ENCODE data around the gene PLTP. TPM values are rescaled to one million over a fixed set of nuclear protein-coding genes. Genes with fewer than 3 reads are reported as not detected.

Gene PLTP
- total and polyA plus RNA-seq, 2 of the 13 experiments (the other 11 are each of a cell fraction or from before 2014, with no cell fraction given) = 16.9 to 28.6 TPM

DNA sequence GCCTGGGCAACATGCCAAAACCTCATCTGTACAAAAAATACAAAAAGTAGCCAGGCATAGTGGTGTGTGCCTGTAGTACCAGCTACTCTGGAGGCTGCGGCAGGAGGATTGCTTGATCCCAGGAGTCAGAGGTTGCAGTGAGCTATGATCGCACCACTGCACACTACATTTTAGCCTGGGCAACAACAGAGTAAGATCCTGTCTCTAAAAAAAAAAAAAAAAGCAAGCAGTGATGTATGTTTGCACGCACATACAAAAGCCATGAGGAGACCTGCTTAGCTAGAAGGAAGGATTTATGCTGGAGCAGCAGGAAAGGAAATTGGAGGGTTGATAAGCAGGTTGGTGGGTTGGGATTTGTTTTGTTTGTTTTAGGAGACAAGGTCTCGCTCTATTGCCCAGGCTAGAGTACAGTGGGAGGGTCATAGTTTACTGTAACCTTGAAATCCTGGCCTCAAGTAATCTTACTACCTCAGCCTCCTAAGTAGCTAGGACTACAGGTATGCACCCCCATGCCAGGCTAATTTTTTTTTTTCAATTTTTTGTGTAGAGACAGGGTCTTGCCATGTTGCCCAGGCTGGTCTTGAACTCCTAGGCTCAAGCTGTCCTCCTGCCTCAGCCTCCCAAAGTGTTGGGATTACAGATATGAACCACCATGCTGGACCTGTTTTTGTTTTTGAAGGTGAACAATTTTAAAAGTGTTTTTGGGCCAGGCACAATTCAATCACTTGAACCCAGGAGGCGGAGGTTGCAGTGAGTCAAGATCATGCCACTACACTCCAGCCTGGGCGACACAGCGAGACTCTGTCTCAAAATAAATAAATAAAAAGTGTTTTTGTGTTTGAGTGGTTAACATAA is 50.5 kb downstream of the PLTP start (continued):
- no peak for TF ChIP-seq MAFF (IDR thresholded peaks at IDR 0.05; ENCODE audit: low read depth, low read length)
- no peak for TF ChIP-seq MAZ (IDR thresholded peaks at IDR 0.05; ENCODE audit: borderline replicate concordance, low read depth, low read length)
- 0 out of 2 replicates have a peak, but pooled peaks have one; percentile 39 for TF ChIP-seq MAZ (CRISPR knock-in tag; IDR thresholded peaks at IDR 0.05; ENCODE audit: low read depth)
- TF ChIP-seq STAT5B (CRISPR knock-in tag; IDR thresholded peaks at IDR 0.05) = no peak
- TF ChIP-seq, protein P1, sequence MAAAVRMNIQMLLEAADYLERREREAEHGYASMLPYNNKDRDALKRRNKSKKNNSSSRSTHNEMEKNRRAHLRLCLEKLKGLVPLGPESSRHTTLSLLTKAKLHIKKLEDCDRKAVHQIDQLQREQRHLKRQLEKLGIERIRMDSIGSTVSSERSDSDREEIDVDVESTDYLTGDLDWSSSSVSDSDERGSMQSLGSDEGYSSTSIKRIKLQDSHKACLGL (CRISPR knock-in tag; IDR thresholded peaks at IDR 0.05) = no peak
- TF ChIP-seq, protein P2, sequence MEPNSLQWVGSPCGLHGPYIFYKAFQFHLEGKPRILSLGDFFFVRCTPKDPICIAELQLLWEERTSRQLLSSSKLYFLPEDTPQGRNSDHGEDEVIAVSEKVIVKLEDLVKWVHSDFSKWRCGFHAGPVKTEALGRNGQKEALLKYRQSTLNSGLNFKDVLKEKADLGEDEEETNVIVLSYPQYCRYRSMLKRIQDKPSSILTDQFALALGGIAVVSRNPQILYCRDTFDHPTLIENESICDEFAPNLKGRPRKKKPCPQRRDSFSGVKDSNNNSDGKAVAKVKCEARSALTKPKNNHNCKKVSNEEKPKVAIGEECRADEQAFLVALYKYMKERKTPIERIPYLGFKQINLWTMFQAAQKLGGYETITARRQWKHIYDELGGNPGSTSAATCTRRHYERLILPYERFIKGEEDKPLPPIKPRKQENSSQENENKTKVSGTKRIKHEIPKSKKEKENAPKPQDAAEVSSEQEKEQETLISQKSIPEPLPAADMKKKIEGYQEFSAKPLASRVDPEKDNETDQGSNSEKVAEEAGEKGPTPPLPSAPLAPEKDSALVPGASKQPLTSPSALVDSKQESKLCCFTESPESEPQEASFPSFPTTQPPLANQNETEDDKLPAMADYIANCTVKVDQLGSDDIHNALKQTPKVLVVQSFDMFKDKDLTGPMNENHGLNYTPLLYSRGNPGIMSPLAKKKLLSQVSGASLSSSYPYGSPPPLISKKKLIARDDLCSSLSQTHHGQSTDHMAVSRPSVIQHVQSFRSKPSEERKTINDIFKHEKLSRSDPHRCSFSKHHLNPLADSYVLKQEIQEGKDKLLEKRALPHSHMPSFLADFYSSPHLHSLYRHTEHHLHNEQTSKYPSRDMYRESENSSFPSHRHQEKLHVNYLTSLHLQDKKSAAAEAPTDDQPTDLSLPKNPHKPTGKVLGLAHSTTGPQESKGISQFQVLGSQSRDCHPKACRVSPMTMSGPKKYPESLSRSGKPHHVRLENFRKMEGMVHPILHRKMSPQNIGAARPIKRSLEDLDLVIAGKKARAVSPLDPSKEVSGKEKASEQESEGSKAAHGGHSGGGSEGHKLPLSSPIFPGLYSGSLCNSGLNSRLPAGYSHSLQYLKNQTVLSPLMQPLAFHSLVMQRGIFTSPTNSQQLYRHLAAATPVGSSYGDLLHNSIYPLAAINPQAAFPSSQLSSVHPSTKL (CRISPR knock-in tag; IDR thresholded peaks at IDR 0.05) = peak; percentile 74
- peak; percentile 73; the same call in 1 of the 2 replicates for TF ChIP-seq ZMYM3 (CRISPR knock-in tag; IDR thresholded peaks at IDR 0.05)
- TF ChIP-seq MEIS2 (CRISPR knock-in tag; IDR thresholded peaks at IDR 0.05) = 0 out of 2 replicates have a peak, but pooled peaks have one; percentile 20
- TF ChIP-seq FOXJ3 (CRISPR knock-in tag; IDR thresholded peaks at IDR 0.05; ENCODE audit: borderline replicate concordance) = peak; percentile 15; the same call in 1 of the 2 replicates
- TF ChIP-seq, protein P3, sequence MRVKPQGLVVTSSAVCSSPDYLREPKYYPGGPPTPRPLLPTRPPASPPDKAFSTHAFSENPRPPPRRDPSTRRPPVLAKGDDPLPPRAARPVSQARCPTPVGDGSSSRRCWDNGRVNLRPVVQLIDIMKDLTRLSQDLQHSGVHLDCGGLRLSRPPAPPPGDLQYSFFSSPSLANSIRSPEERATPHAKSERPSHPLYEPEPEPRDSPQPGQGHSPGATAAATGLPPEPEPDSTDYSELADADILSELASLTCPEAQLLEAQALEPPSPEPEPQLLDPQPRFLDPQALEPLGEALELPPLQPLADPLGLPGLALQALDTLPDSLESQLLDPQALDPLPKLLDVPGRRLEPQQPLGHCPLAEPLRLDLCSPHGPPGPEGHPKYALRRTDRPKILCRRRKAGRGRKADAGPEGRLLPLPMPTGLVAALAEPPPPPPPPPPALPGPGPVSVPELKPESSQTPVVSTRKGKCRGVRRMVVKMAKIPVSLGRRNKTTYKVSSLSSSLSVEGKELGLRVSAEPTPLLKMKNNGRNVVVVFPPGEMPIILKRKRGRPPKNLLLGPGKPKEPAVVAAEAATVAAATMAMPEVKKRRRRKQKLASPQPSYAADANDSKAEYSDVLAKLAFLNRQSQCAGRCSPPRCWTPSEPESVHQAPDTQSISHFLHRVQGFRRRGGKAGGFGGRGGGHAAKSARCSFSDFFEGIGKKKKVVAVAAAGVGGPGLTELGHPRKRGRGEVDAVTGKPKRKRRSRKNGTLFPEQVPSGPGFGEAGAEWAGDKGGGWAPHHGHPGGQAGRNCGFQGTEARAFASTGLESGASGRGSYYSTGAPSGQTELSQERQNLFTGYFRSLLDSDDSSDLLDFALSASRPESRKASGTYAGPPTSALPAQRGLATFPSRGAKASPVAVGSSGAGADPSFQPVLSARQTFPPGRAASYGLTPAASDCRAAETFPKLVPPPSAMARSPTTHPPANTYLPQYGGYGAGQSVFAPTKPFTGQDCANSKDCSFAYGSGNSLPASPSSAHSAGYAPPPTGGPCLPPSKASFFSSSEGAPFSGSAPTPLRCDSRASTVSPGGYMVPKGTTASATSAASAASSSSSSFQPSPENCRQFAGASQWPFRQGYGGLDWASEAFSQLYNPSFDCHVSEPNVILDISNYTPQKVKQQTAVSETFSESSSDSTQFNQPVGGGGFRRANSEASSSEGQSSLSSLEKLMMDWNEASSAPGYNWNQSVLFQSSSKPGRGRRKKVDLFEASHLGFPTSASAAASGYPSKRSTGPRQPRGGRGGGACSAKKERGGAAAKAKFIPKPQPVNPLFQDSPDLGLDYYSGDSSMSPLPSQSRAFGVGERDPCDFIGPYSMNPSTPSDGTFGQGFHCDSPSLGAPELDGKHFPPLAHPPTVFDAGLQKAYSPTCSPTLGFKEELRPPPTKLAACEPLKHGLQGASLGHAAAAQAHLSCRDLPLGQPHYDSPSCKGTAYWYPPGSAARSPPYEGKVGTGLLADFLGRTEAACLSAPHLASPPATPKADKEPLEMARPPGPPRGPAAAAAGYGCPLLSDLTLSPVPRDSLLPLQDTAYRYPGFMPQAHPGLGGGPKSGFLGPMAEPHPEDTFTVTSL (CRISPR knock-in tag; IDR thresholded peaks at IDR 0.05; ENCODE audit: borderline replicate concordance) = no peak; the same call in 1 of the 2 replicates
- peak; percentile 40; the same call in 1 of the 2 replicates for TF ChIP-seq ZNF292 (CRISPR knock-in tag; IDR thresholded peaks at IDR 0.05; ENCODE audit: borderline replicate concordance, low read depth)
- TF ChIP-seq ZNF850 (CRISPR knock-in tag; conservative IDR thresholded peaks at IDR 0.05) = 0 out of 2 replicates have a peak, but pooled peaks have one; percentile 70
- peak; percentile 44; the same call in 1 of the 2 replicates for TF ChIP-seq NAIF1 (CRISPR knock-in tag; IDR thresholded peaks at IDR 0.05; ENCODE audit: borderline replicate concordance)
- 0 out of 2 replicates have a peak, but pooled peaks have one; percentile 21 for TF ChIP-seq FOXA3 (CRISPR knock-in tag; IDR thresholded peaks at IDR 0.05)
- no peak for TF ChIP-seq ZKSCAN1 (IDR thresholded peaks at IDR 0.05; ENCODE audit: low read length)
- TF ChIP-seq KDM1A (CRISPR knock-in tag; IDR thresholded peaks at IDR 0.05) = peak; percentile 38; the same call in 1 of the 2 replicates
- 0 out of 2 replicates have a peak, but pooled peaks have one; percentile 36 for TF ChIP-seq ZSCAN30 (CRISPR knock-in tag; IDR thresholded peaks at IDR 0.05)
- no peak for TF ChIP-seq NFYC (CRISPR knock-in tag; IDR thresholded peaks at IDR 0.05)
- peak; percentile 69 for TF ChIP-seq TBX2 (CRISPR knock-in tag; IDR thresholded peaks at IDR 0.05; ENCODE audit: borderline replicate concordance)

Data from HepG2 (cell line).